Measurements from ENCODE around the gene MAP7.

DNA sequence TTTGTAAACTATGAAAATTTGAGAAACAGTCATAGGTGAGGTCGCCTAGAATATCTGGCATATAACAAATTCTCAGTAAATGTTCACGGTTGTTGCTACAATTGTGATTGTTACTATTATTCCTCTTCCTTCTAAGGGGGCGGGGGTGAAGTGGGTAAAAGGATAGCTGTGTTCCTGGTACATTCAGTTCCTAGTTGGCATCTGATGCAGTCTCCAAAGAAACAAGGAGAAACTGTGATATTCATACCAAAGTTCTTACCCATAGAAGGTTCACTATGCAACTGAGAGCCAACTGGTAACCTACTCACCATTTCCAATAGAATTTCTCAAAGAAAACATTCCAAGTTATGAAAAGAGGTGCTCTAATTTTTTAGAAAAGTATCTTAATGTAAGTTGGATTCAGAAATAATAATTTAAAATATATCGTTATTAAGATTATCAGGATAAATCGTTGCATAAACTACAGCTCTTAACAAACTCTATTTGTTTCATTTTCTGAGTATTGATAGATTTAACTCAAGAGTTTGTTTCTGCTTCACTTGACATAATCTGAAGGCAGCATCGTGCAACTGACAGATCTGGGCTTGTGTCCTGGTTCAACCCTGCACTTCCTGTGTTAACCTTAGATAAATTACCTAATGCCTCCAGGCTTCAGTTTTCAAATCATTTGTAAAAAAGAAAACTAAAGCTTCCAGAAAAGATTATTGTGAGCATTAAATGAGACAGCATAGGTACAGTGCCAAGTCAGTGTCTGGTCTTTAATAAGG is 13.3 kb upstream of the MAP7 start:
- TF ChIP-seq, protein P1, sequence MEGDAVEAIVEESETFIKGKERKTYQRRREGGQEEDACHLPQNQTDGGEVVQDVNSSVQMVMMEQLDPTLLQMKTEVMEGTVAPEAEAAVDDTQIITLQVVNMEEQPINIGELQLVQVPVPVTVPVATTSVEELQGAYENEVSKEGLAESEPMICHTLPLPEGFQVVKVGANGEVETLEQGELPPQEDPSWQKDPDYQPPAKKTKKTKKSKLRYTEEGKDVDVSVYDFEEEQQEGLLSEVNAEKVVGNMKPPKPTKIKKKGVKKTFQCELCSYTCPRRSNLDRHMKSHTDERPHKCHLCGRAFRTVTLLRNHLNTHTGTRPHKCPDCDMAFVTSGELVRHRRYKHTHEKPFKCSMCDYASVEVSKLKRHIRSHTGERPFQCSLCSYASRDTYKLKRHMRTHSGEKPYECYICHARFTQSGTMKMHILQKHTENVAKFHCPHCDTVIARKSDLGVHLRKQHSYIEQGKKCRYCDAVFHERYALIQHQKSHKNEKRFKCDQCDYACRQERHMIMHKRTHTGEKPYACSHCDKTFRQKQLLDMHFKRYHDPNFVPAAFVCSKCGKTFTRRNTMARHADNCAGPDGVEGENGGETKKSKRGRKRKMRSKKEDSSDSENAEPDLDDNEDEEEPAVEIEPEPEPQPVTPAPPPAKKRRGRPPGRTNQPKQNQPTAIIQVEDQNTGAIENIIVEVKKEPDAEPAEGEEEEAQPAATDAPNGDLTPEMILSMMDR (IDR thresholded peaks at IDR 0.05): no peak
- TF ChIP-seq POLR2A (IDR thresholded peaks at IDR 0.05): no peak
